ENCODE results near the gene AP3S1. TPM values are rescaled to one million over a fixed set of nuclear protein-coding genes. Genes with fewer than 3 reads are reported as not detected.

Gene AP3S1
- total RNA-seq, 1 experiment from 2014 or later, result 141 TPM

- peak; percentile 79 to 85 for DNase-seq
- Histone ChIP-seq H3K9me3 (replicated peaks) (no peaks in the 10 kb centered on the region), H3K27me3 (no peaks in the 10 kb centered on the region), H3K4me1 (peaks cover 5% of the 10 kb centered on the region; the same call in 1 of the 2 replicates), H3K27ac (peak overlapping the region; percentile 85), H3K4me3 (peak overlapping the region; percentile 87), H3K36me3 (no peaks in the 10 kb centered on the region; the same call in 1 of the 2 replicates)
Observed at GRCh38 chr5:115842089-115842935, 577 bp downstream of the AP3S1 start.

- H3K36me3 ChIP-seq, result no peaks in the 10 kb centered on the region; the same call in 1 of the 2 replicates
- no peaks in the 10 kb centered on the region for H3K9me3 ChIP-seq (replicated peaks)
- peak overlapping the region; percentile 85 for H3K27ac ChIP-seq
Observed at GRCh38 chr5:115842952-115843351, 1.2 kb downstream of the AP3S1 start.

DNA sequence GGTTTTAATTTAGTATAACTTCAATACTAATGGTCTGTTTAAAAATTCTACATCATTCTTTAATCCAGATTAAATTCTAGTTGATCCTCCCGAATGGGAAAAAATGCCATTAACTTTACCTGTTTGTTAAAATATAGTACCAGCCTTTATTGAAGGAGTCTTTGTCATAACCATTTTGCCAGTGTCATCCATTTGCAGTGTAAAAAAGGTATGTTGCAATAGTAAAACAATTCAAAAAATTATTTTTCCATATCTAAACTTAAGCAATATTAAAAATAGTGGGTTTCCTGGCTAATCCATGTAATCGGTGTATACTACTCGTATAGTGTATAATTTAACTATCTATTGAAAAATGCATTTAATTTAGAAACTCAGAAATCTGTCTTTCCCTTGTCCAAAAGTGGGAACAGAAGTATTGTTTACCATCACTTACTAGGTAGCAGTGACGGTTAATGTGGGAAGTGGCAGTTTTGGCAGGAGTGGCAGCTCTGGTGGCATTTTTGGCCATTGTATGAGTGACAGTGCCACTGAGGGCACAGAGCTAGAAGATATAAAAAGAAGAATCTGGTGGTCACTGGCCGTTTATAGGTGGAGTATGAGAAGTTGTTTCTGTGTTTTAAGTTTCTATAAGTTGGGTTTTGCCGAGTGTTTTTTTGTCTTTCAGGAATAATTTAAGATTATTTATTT, 1.9 kb downstream of the AP3S1 start:
- Histone ChIP-seq H3K4me3 (peak overlapping the region; percentile 87), H3K27me3 (no peaks in the 10 kb centered on the region), H3K36me3 (no peaks in the 10 kb centered on the region), H3K4me1 (peaks cover 5% of the 10 kb centered on the region; the same call in 1 of the 2 replicates), H3K27ac (no peak overlapping the region), H3K9me3 (replicated peaks) (no peaks in the 10 kb centered on the region)
- no peak for DNase-seq

More at GRCh38 chr5:115842952-115843351, 1.2 kb downstream of the AP3S1 start:
- Histone ChIP-seq H3K4me3 (peak overlapping the region; percentile 87), H3K27me3 (no peaks in the 10 kb centered on the region), H3K4me1 (peaks cover 5% of the 10 kb centered on the region; the same call in 1 of the 2 replicates)
- DNase-seq, result no peak

DNA sequence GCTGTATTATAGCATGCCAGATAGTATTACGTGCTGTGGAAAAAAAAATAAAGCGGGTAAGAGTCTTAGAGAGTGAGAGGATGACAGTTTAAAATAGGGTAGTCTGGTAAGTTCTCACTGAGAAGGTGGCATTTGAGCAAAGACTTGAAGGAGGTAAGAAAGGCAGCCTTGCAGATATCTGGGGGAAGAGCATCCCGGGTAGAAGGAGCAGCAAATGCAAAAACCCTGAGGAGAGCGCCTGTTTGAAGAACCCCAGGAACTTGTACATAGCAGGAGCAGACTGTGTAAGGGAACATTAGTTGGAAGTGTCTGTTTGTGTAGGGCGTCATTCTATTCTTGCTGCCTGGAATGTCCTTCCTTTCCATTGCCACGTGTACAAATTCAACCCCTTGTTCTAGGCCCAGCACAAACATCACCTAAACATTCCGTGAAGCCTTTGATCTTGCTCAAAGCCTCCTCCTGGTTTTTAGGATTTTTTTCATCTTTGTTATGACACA, 2.6 kb downstream of the AP3S1 start:
- DNase-seq, result no peak
- Histone ChIP-seq H3K4me1 (peaks cover 5% of the 10 kb centered on the region; the same call in 1 of the 2 replicates), H3K4me3 (no peak overlapping the region), H3K9me3 (replicated peaks) (no peaks in the 10 kb centered on the region), H3K36me3 (no peaks in the 10 kb centered on the region), H3K27me3 (no peaks in the 10 kb centered on the region), H3K27ac (no peak overlapping the region)

DNA sequence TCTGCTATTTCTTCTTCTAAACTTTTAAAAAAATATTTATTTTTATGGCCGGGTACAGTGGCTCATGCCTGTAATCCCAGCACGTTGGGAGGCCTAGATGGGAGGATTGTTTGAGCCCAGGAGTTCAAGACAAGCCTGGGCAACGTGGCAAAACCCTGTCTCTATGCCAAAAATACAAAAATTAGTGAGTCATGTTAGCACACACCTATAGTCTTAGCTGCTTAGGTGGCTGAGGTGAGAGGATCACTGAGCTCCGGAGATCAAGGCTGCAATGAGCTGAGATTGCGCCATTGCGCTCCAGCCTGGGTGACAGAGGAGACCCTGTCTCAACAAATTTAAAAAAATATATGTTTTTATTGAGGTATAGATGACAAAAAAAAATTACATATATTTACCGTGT, 5.6 kb downstream of the AP3S1 start:
- Histone ChIP-seq H3K27ac (no peak overlapping the region), H3K4me1 (peaks cover 5% of the 10 kb centered on the region; the same call in 1 of the 2 replicates), H3K4me3 (no peak overlapping the region), H3K36me3 (no peaks in the 10 kb centered on the region), H3K9me3 (replicated peaks) (no peaks in the 10 kb centered on the region), H3K27me3 (no peaks in the 10 kb centered on the region)
- no peak for DNase-seq

DNA sequence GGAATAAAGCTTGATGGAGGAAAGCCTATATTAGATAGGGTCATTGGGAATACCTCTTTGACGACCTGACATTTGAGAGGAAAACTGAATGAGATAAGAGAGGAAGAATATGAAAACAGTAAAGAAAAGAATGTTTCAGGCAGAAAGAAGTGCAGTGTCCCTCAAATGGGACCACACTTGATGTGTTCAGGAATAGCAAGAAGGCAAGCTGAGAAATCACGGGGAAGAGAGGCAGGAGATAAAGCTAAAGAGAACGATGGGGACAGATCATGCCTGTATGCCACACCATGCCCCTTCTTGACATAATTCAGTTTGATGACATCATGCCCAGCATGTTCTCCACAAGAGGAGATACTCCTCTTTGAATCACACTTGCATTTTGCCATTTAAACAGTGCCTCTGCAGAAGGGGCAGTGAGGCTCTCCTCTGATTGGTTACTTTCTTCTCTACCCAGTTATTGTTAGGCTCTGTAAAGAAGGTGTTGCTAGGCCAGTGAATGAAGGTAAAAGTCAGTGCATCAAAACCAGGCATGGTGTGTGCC, 7.6 kb downstream of the AP3S1 start:
- no peaks in the 10 kb centered on the region for H3K9me3 ChIP-seq (replicated peaks)
- DNase-seq, result no peak
- no peaks in the 10 kb centered on the region for H3K4me1 ChIP-seq
- H3K36me3 ChIP-seq, result no peaks in the 10 kb centered on the region
- H3K27me3 ChIP-seq, result no peaks in the 10 kb centered on the region
- no peak overlapping the region for H3K27ac ChIP-seq
- H3K4me3 ChIP-seq, result no peak overlapping the region

DNA sequence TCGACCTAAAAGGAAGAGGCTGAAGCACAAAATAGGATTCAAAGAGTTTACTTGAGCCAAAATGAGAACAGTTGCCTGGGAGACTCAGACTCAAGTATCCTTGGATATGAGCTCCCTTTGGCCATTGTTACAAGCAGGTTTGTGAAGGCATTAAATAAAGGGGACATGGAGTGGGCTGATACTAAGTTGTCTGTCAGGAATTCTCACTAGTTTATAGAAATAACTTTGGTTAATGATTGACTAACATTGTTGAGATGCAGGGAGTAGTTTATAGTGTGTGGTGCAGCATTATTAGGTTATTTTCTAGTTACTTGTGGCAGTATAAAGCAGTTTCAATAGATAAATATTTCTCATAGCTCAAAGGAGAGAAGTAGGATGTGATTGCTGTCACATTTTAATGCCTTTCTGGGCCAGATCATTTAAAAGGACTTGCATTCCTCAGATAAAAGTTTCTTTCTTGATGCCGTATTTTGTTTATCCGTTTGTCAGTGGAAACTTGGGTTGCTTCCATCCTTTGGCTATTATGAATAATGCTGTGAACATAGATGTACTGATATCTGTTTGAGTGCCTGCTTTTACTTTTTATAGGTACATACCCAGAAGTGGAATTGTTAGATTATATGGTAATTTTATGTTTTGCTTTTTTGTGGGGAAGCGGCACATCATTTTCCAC, 9.1 kb downstream of the AP3S1 start:
- Histone ChIP-seq H3K27ac (no peak overlapping the region), H3K4me1 (no peaks in the 10 kb centered on the region), H3K36me3 (no peaks in the 10 kb centered on the region), H3K4me3 (no peak overlapping the region), H3K9me3 (replicated peaks) (no peaks in the 10 kb centered on the region), H3K27me3 (no peaks in the 10 kb centered on the region)
- DNase-seq, result no peak

GRCh38 chr5:115854139-115854538, 12.4 kb downstream of the AP3S1 start:
- no peaks in the 10 kb centered on the region for H3K36me3 ChIP-seq
- no peaks in the 10 kb centered on the region for H3K27me3 ChIP-seq
- no peak overlapping the region for H3K4me3 ChIP-seq
- peaks cover 4% of the 10 kb centered on the region; the same call in 1 of the 2 replicates for H3K4me1 ChIP-seq
- H3K27ac ChIP-seq, result no peak overlapping the region
- no peaks in the 10 kb centered on the region for H3K9me3 ChIP-seq (replicated peaks)
- DNase-seq, result no peak

GRCh38 chr5:115855959-115856358, 14.2 kb downstream of the AP3S1 start:
- no peak for DNase-seq

GRCh38 chr5:115857057-115857479, 15.3 kb downstream of the AP3S1 start:
- Histone ChIP-seq H3K27me3 (no peaks in the 10 kb centered on the region), H3K27ac (no peak overlapping the region), H3K4me3 (no peak overlapping the region), H3K9me3 (replicated peaks) (no peaks in the 10 kb centered on the region), H3K36me3 (no peaks in the 10 kb centered on the region), H3K4me1 (peaks cover 4% of the 10 kb centered on the region; the same call in 1 of the 2 replicates)
- DNase-seq, result no peak

More at GRCh38 chr5:115855959-115856358, 14.2 kb downstream of the AP3S1 start:
- Histone ChIP-seq H3K27ac (no peak overlapping the region), H3K27me3 (no peaks in the 10 kb centered on the region), H3K9me3 (replicated peaks) (no peaks in the 10 kb centered on the region), H3K4me3 (no peak overlapping the region), H3K36me3 (no peaks in the 10 kb centered on the region), H3K4me1 (peaks cover 4% of the 10 kb centered on the region; the same call in 1 of the 2 replicates)

- Histone ChIP-seq H3K4me1 (peaks cover 4% of the 10 kb centered on the region; the same call in 1 of the 2 replicates), H3K4me3 (no peak overlapping the region), H3K9me3 (replicated peaks) (0 out of 2 replicates have a peak, but pooled peaks cover 4% of the 10 kb centered on the region), H3K27ac (no peak overlapping the region), H3K36me3 (no peaks in the 10 kb centered on the region), H3K27me3 (no peaks in the 10 kb centered on the region)
- peak in 1 of 2 experiments; percentile 39 for DNase-seq
Observed at GRCh38 chr5:115857626-115858349, 16.1 kb downstream of the AP3S1 start.

- peaks cover 4% of the 10 kb centered on the region; the same call in 1 of the 2 replicates for H3K4me1 ChIP-seq
- H3K27ac ChIP-seq, result no peak overlapping the region
- DNase-seq, result no peak
- no peaks in the 10 kb centered on the region for H3K27me3 ChIP-seq
- H3K36me3 ChIP-seq, result no peaks in the 10 kb centered on the region
- H3K4me3 ChIP-seq, result no peak overlapping the region
- 0 out of 2 replicates have a peak, but pooled peaks cover 4% of the 10 kb centered on the region for H3K9me3 ChIP-seq (replicated peaks)
Observed at GRCh38 chr5:115858396-115858795, 16.7 kb downstream of the AP3S1 start.

DNA sequence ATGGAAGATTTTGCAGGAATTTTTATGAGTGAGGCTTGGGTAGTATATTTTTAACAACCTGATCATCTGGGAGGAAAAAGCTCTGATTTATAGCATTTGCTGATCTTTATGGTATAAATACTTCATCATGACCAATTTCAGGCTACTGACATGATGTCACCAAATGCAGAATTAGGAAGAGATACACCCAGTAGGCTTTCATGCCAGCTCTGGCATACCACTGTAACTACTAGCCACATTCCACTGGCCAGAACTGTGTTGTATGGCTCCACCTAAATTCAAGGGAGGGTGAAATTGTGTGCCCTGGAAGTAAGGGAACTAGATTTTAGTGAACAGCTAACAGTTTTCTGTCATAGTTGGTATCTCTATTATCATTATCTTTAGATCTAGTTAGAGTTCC, 17.6 kb downstream of the AP3S1 start:
- DNase-seq, result no peak
- H3K27ac ChIP-seq, result no peak overlapping the region
- peaks cover 7% of the 10 kb centered on the region; the same call in 1 of the 2 replicates for H3K9me3 ChIP-seq (replicated peaks)
- H3K4me3 ChIP-seq, result no peak overlapping the region
- H3K36me3 ChIP-seq, result no peaks in the 10 kb centered on the region
- peaks cover 4% of the 10 kb centered on the region; the same call in 1 of the 2 replicates for H3K4me1 ChIP-seq
- no peaks in the 10 kb centered on the region for H3K27me3 ChIP-seq

Data from SJCRH30 (cell line).